WTC11 (cell line): ENCODE measurements around the gene HCRT. TPM values are rescaled to one million over a fixed set of nuclear protein-coding genes. Genes with fewer than 3 reads are reported as not detected.
"Not testable (repeated sequence)": the region's sequence is repeated elsewhere in the genome, so short reads cannot be mapped to it uniquely, and the experiment has no call there.

Source experiments
- ATAC-seq: fragments of 200-7000 bp; cut with Tn5 transposase; 2 replicates; pipeline ENCODE4 v1.10.0; 2021; ENCODE audit warnings: mild to moderate bottlenecking, moderate library complexity
- CTCF ChIA-PET: fragments of 300-600 bp; sonication (Branson Sonifier 250); formaldehyde crosslinking; loops from one replicate; lab custom pipeline; 2021; ENCODE audit warnings: antibody characterized with exemption; lab: Charles Lee
- POLR2A ChIA-PET: fragments of 350-600 bp; sonication (Branson Sonifier 250); formaldehyde crosslinking; loops from one replicate; lab custom pipeline; 2021; ENCODE audit warnings: antibody characterized with exemption; lab: Charles Lee
- DNase-seq: peaks from one replicate; pipeline ENCODE4 v3.0.0; 2021; ENCODE audit warnings: low spot score
- H3K27ac Mint-ChIP-seq: 2 replicates; pipeline ENCODE4 v1.8.0; 2021; ENCODE audit warnings: mixed read lengths
- H3K27me3 Mint-ChIP-seq: 2 replicates; pipeline ENCODE4 v1.8.0; 2021; ENCODE audit warnings: low read depth, mild to moderate bottlenecking, moderate library complexity, mixed read lengths
- H3K36me3 Mint-ChIP-seq: 2 replicates; pipeline ENCODE4 v1.8.0; 2021; ENCODE audit warnings: mixed read lengths
- H3K4me1 Mint-ChIP-seq: 2 replicates; pipeline ENCODE4 v1.8.0; 2022; ENCODE audit warnings: mixed read lengths
- H3K4me3 Mint-ChIP-seq: 2 replicates; pipeline ENCODE4 v1.8.0; 2021; ENCODE audit warnings: mild to moderate bottlenecking, moderate library complexity, mixed read lengths
- H3K9me3 Mint-ChIP-seq: 2 replicates; pipeline ENCODE4 v1.8.0; 2021; ENCODE audit warnings: mixed read lengths
- ATF1 ChIP-seq: sonication (generic); formaldehyde crosslinking; IDR thresholded peaks from 2 replicates; pipeline ENCODE4 v1.8.1; 2023; ENCODE audit warnings: mild to moderate bottlenecking, moderate library complexity, missing genetic modification reagents
- NFATC4 ChIP-seq: fragments of 250-450 bp; sonication (Bioruptor Pico); IDR thresholded peaks from 2 replicates; pipeline ENCODE4 v1.9.0; 2021; ENCODE audit warnings: mild to moderate bottlenecking
- NFE2L1 ChIP-seq: sonication (generic); formaldehyde crosslinking; IDR thresholded peaks from 2 replicates; pipeline ENCODE4 v1.8.1; 2023; ENCODE audit warnings: missing genetic modification reagents
- TCF7 ChIP-seq: sonication (generic); formaldehyde crosslinking; IDR thresholded peaks from 2 replicates; pipeline ENCODE4 v1.8.0; 2022; ENCODE audit warnings: mild to moderate bottlenecking, low read depth, missing genetic modification reagents, moderate library complexity
- TEAD1 ChIP-seq: sonication (generic); formaldehyde crosslinking; IDR thresholded peaks from 2 replicates; pipeline ENCODE4 v1.8.0; 2022; ENCODE audit warnings: mild to moderate bottlenecking, missing genetic modification reagents
- TP53 ChIP-seq: sonication (generic); formaldehyde crosslinking; IDR thresholded peaks from 2 replicates; pipeline ENCODE4 v1.8.1; 2023; ENCODE audit warnings: mild to moderate bottlenecking, missing genetic modification reagents
- ZBTB21 ChIP-seq: sonication (generic); formaldehyde crosslinking; IDR thresholded peaks from 2 replicates; pipeline ENCODE4 v1.8.1; 2023; ENCODE audit warnings: mild to moderate bottlenecking, missing genetic modification reagents, borderline replicate concordance
- ZNF263 ChIP-seq: sonication (generic); formaldehyde crosslinking; IDR thresholded peaks from 2 replicates; pipeline ENCODE4 v1.8.1; 2022; ENCODE audit warnings: low read depth, mild to moderate bottlenecking, moderate library complexity, missing genetic modification reagents
- ZNF396 ChIP-seq: fragments of 250-450 bp; sonication (Bioruptor Pico); IDR thresholded peaks from 2 replicates; pipeline ENCODE4 v1.8.0; 2021; ENCODE audit warnings: mild to moderate bottlenecking, moderate library complexity, borderline replicate concordance
- ZNF416 ChIP-seq: fragments of 250-450 bp; sonication (Bioruptor Pico); IDR thresholded peaks from 2 replicates; pipeline ENCODE4 v1.9.0; 2021; ENCODE audit warnings: mild to moderate bottlenecking, inconsistent platforms
- total RNA-seq: library from RNA; stranded (reverse); gene quantifications from 3 replicates; pipeline ENCODE4 v1.2.3, GENCODE V29; 2021
- TF ChIP-seq, protein P1 (sequence below): sonication (generic); formaldehyde crosslinking; IDR thresholded peaks from 2 replicates; pipeline ENCODE4 v1.8.1; 2022; ENCODE audit warnings: low read depth, missing genetic modification reagents, borderline replicate concordance
- TF ChIP-seq, protein P2 (sequence below): sonication (generic); formaldehyde crosslinking; conservative IDR thresholded peaks from 2 replicates; pipeline ENCODE4 v1.8.1; 2022; ENCODE audit warnings: mild to moderate bottlenecking, missing genetic modification reagents
- TF ChIP-seq, protein P3 (sequence below): fragments of 250-450 bp; sonication (Bioruptor Pico); IDR thresholded peaks from 2 replicates; pipeline ENCODE4 v1.9.0; 2021; ENCODE audit warnings: moderate library complexity, mild to moderate bottlenecking, inconsistent platforms, borderline replicate concordance
- TF ChIP-seq, protein P4 (sequence below): fragments of 250-450 bp; sonication (Bioruptor Pico); IDR thresholded peaks from 2 replicates; pipeline ENCODE4 v1.9.0; 2021; ENCODE audit warnings: mild to moderate bottlenecking, borderline replicate concordance
- TF ChIP-seq, protein P5 (sequence below): sonication (generic); formaldehyde crosslinking; IDR thresholded peaks from 2 replicates; pipeline ENCODE4 v1.8.0; 2022; ENCODE audit warnings: mild to moderate bottlenecking, missing genetic modification reagents
- TF ChIP-seq, protein P6 (sequence below): fragments of 200-600 bp; IDR thresholded peaks from 2 replicates; pipeline ENCODE4 v1.8.0; 2022; ENCODE audit warnings: antibody characterized with exemption
- TF ChIP-seq, protein P7 (sequence below): sonication (generic); formaldehyde crosslinking; IDR thresholded peaks from 2 replicates; pipeline ENCODE4 v1.8.1; 2023; ENCODE audit warnings: mild to moderate bottlenecking, missing genetic modification reagents, moderate library complexity
- TF ChIP-seq, protein P8 (sequence below): sonication (generic); formaldehyde crosslinking; IDR thresholded peaks from 2 replicates; pipeline ENCODE4 v1.8.1; 2022; ENCODE audit warnings: mild to moderate bottlenecking, missing genetic modification reagents, moderate library complexity, borderline replicate concordance

HCRT gene
- total RNA-seq, 1 experiment from 2014 or later: not detected

DNA sequence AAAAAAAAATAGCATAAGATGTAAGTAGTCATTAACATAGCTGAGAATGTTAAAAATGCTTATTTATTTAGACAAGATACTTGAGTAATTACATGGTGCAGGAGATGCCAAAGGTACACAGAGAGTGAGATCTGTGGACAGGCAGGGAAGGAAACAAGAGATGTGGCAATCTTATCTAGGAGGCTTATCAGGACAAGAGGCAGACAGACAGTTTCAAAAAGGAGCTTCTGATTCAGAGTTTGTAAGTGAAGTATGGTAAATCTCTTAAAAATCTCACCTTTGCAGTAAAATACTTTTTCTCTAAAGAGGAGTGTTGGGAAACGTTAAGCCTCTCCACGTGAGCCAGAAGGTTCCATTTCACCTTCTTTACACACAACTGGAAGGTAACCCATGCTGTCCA lies 28.9 kb upstream of the HCRT start (continued):
- TF ChIP-seq NFE2L1 (CRISPR knock-in tag) (no peak), ZBTB21 (CRISPR knock-in tag) (no peak), ATF1 (no peak), TP53 (CRISPR knock-in tag) (no peak), NFATC4 (CRISPR knock-in tag) (no peak)
- TF ChIP-seq, protein P1, sequence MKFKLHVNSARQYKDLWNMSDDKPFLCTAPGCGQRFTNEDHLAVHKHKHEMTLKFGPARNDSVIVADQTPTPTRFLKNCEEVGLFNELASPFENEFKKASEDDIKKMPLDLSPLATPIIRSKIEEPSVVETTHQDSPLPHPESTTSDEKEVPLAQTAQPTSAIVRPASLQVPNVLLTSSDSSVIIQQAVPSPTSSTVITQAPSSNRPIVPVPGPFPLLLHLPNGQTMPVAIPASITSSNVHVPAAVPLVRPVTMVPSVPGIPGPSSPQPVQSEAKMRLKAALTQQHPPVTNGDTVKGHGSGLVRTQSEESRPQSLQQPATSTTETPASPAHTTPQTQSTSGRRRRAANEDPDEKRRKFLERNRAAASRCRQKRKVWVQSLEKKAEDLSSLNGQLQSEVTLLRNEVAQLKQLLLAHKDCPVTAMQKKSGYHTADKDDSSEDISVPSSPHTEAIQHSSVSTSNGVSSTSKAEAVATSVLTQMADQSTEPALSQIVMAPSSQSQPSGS (CRISPR knock-in tag): no peak
- TF ChIP-seq, protein P2, sequence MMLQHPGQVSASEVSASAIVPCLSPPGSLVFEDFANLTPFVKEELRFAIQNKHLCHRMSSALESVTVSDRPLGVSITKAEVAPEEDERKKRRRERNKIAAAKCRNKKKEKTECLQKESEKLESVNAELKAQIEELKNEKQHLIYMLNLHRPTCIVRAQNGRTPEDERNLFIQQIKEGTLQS (CRISPR knock-in tag): no peak
- TF ChIP-seq, protein P3, sequence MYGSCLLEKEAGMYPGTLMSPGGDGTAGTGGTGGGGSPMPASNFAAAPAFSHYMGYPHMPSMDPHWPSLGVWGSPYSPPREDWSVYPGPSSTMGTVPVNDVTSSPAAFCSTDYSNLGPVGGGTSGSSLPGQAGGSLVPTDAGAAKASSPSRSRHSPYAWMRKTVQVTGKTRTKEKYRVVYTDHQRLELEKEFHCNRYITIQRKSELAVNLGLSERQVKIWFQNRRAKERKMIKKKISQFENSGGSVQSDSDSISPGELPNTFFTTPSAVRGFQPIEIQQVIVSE (CRISPR knock-in tag): no peak
- TF ChIP-seq, protein P4, sequence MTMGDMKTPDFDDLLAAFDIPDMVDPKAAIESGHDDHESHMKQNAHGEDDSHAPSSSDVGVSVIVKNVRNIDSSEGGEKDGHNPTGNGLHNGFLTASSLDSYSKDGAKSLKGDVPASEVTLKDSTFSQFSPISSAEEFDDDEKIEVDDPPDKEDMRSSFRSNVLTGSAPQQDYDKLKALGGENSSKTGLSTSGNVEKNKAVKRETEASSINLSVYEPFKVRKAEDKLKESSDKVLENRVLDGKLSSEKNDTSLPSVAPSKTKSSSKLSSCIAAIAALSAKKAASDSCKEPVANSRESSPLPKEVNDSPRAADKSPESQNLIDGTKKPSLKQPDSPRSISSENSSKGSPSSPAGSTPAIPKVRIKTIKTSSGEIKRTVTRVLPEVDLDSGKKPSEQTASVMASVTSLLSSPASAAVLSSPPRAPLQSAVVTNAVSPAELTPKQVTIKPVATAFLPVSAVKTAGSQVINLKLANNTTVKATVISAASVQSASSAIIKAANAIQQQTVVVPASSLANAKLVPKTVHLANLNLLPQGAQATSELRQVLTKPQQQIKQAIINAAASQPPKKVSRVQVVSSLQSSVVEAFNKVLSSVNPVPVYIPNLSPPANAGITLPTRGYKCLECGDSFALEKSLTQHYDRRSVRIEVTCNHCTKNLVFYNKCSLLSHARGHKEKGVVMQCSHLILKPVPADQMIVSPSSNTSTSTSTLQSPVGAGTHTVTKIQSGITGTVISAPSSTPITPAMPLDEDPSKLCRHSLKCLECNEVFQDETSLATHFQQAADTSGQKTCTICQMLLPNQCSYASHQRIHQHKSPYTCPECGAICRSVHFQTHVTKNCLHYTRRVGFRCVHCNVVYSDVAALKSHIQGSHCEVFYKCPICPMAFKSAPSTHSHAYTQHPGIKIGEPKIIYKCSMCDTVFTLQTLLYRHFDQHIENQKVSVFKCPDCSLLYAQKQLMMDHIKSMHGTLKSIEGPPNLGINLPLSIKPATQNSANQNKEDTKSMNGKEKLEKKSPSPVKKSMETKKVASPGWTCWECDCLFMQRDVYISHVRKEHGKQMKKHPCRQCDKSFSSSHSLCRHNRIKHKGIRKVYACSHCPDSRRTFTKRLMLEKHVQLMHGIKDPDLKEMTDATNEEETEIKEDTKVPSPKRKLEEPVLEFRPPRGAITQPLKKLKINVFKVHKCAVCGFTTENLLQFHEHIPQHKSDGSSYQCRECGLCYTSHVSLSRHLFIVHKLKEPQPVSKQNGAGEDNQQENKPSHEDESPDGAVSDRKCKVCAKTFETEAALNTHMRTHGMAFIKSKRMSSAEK (CRISPR knock-in tag): no peak
- TF ChIP-seq, protein P5, sequence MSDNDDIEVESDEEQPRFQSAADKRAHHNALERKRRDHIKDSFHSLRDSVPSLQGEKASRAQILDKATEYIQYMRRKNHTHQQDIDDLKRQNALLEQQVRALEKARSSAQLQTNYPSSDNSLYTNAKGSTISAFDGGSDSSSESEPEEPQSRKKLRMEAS: no peak

DNA sequence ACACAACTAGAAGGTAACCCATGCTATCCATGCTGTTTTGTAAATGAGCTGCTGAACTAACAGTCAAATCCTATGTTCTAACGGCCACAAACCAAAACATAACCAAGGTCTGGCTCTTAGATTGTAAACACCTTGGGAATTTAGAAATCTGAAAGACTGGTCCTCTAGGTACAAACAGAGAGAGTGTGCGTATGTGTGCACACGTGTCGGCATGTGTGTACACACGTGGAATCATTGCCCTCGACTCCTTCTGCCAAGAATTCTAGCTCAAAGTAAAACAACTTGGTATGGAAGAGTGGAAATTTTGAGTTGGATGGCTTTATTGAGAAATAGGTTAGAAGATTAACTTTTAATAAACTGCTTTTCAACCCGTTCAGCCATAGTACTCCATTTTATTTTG lies 27.1 kb upstream of the HCRT start:
- Mint-ChIP-seq H3K4me3 (no peak overlapping the region), H3K36me3 (peaks cover 47% of the 10 kb centered on the region), H3K9me3 (no peaks in the 10 kb centered on the region), H3K27ac (no peak overlapping the region), H3K4me1 (no peaks in the 10 kb centered on the region), H3K27me3 (no peaks in the 10 kb centered on the region)
- no peak for TF ChIP-seq ATF1
- no peak for TF ChIP-seq ZNF396 (CRISPR knock-in tag)
- no peak for TF ChIP-seq TCF7
- TF ChIP-seq TEAD1 (CRISPR knock-in tag): no peak
- no peak for TF ChIP-seq ZNF416 (CRISPR knock-in tag)
- ATAC-seq: no peak
- DNase-seq: no peak
- ChIA-PET POLR2A (no interaction called here), CTCF (interaction anchor here (0.6 to 3.3 kb wide), 3 partner anchors 10 to 191 kb away, joined by 3 to 21 read pairs (median 3); no protein-coding TSS in a partner anchor)

DNA sequence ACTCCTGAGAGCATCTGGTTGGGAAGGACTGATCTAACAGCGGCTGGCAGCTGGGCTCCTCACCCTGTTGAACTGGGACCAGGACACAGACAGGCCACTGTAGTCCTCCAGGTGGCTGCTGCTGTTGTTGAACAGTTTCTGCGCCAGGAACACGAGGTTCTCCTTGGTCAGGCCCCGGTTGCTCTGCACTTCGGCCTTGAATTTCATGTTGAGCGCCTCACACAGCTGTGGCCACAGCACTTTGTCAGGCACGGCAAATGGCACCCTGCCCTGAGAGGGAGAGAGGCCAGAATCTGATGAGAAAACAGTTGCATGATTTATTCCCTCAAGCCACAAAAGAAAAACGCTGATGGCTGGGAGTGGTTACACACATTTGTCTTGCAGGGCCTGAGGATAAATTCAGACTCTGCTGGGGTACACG lies 26.7 kb upstream of the HCRT start:
- H3K27me3 Mint-ChIP-seq, H3K4me3 Mint-ChIP-seq, H3K9me3 Mint-ChIP-seq, H3K27ac Mint-ChIP-seq, H3K4me1 Mint-ChIP-seq, DNase-seq, ATAC-seq, POLR2A ChIA-PET: not testable (repeated sequence)
- peaks cover 46% of the 10 kb centered on the region for H3K36me3 Mint-ChIP-seq
- CTCF ChIA-PET: interaction anchor here (0.6 to 3.3 kb wide), 4 partner anchors 10 to 77 kb away, joined by 3 to 21 read pairs (median 4); no protein-coding TSS in a partner anchor

DNA sequence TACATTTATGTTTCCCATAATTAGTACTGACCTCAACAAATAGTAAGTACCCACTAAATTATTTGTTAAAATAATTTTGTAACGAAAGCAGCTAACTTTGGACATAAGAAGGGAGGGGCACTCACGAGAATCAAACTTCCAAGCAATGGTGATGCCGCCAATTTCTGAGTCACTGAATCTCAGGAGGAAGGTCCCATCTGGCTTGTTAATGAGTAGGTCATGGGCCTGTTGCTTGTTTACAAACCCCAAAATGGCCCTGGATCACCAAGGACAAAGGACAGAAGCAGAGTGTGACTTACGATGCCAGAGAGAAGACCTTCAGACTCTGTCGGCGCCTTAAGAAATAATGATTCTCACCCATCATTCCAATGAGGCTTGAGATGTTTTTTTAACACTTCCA lies 24.8 kb upstream of the HCRT start:
- no peak for ATAC-seq
- CTCF ChIA-PET: interaction anchor here (0.7 kb wide), 1 partner anchor 109 kb away, joined by 3 read pairs; no protein-coding TSS in a partner anchor
- DNase-seq: no peak
- Mint-ChIP-seq H3K9me3 (no peaks in the 10 kb centered on the region), H3K27ac (no peak overlapping the region), H3K36me3 (peaks cover 39% of the 10 kb centered on the region), H3K27me3 (no peaks in the 10 kb centered on the region), H3K4me1 (no peaks in the 10 kb centered on the region), H3K4me3 (no peak overlapping the region)
- POLR2A ChIA-PET: no interaction called here
- TF ChIP-seq TP53 (CRISPR knock-in tag): no peak
- TF ChIP-seq, protein P6, sequence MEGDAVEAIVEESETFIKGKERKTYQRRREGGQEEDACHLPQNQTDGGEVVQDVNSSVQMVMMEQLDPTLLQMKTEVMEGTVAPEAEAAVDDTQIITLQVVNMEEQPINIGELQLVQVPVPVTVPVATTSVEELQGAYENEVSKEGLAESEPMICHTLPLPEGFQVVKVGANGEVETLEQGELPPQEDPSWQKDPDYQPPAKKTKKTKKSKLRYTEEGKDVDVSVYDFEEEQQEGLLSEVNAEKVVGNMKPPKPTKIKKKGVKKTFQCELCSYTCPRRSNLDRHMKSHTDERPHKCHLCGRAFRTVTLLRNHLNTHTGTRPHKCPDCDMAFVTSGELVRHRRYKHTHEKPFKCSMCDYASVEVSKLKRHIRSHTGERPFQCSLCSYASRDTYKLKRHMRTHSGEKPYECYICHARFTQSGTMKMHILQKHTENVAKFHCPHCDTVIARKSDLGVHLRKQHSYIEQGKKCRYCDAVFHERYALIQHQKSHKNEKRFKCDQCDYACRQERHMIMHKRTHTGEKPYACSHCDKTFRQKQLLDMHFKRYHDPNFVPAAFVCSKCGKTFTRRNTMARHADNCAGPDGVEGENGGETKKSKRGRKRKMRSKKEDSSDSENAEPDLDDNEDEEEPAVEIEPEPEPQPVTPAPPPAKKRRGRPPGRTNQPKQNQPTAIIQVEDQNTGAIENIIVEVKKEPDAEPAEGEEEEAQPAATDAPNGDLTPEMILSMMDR: no peak
- TF ChIP-seq, protein P7, sequence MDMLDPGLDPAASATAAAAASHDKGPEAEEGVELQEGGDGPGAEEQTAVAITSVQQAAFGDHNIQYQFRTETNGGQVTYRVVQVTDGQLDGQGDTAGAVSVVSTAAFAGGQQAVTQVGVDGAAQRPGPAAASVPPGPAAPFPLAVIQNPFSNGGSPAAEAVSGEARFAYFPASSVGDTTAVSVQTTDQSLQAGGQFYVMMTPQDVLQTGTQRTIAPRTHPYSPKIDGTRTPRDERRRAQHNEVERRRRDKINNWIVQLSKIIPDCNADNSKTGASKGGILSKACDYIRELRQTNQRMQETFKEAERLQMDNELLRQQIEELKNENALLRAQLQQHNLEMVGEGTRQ: no peak
- TF ChIP-seq, protein P8, sequence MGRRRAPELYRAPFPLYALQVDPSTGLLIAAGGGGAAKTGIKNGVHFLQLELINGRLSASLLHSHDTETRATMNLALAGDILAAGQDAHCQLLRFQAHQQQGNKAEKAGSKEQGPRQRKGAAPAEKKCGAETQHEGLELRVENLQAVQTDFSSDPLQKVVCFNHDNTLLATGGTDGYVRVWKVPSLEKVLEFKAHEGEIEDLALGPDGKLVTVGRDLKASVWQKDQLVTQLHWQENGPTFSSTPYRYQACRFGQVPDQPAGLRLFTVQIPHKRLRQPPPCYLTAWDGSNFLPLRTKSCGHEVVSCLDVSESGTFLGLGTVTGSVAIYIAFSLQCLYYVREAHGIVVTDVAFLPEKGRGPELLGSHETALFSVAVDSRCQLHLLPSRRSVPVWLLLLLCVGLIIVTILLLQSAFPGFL (CRISPR knock-in tag): no peak
- TF ChIP-seq ZNF263 (CRISPR knock-in tag): no peak
- no peak for TF ChIP-seq TCF7
